ENCODE measurements around the gene DYNLRB1. TPM values are rescaled to one million over a fixed set of nuclear protein-coding genes. Genes with fewer than 3 reads are reported as not detected.

The DYNLRB1 gene
- 142 and 144 TPM in 2 replicates for total RNA-seq (2021)
- Bru-seq, nascent RNA = percentile 77 among the genes with signal in this experiment
- BruChase-seq, experiment 1, labeled RNA remaining after a 2-hour chase = percentile 66 among the genes with signal in this experiment
- BruChase-seq, experiment 2, labeled RNA remaining after a 6-hour chase = percentile 78 among the genes with signal in this experiment
- long read RNA-seq, transcript DYNLRB1-202 (4 exons, 675 nt) = major isoform, 65 of 74 reads
- long read RNA-seq, partial matches to known transcripts = 5 of 74 reads
- long read RNA-seq, other reads (novel, unspliced or antisense) = 4 of 74 reads

GRCh38 chr20:34516247-34517113 is at the start of gene DYNLRB1:
Gene DYNLRB1, plus strand, starts transcription at chr20:34516422. Its CDS starts 37 bp downstream, at chr20:34516459.
- Histone ChIP-seq H3K9me3 (ENCODE audit: low read depth, low read length, poor library complexity, severe bottlenecking) (no peaks in the 10 kb centered on the region), H3K27me3 (replicated peaks; ENCODE audit: insufficient read depth, low read depth, low read length, poor library complexity) (no peaks in the 10 kb centered on the region), H3K4me1 (ENCODE audit: insufficient read depth, low read length, poor library complexity, severe bottlenecking) (peaks cover 3% of the 10 kb centered on the region), H3K36me3 (ENCODE audit: insufficient read depth, low read length, poor library complexity, severe bottlenecking) (peaks cover 10% of the 10 kb centered on the region), H3K27ac (ENCODE audit: low read depth, low read length, poor library complexity, severe bottlenecking) (peak within 1 kb of the TSS; percentile 87), H3K4me3 (ENCODE audit: low read depth, low read length, poor library complexity, severe bottlenecking) (peak within 1 kb of the TSS; percentile 91)
- intact Hi-C loops (cut with micrococcal nuclease; ENCODE audit: unreplicated experiment) = loop anchor here (5.0 to 10.0 kb wide), 2 partner anchors 214 to 322 kb away; partner anchors contain the start of gene AHCY
- peak; percentile 97 for DNase-seq (ENCODE audit: low spot score)
- BruUV-seq (replicated peaks) = TSS peak; percentile 44
- POLR2A ChIA-PET (ENCODE audit: low non-redundant PET) = interaction anchor here (0.6 to 1.0 kb wide), 2 partner anchors 214 to 325 kb away, joined by 3 to 4 read pairs; no protein-coding TSS in a partner anchor
- CTCF ChIA-PET = interaction anchor here (0.6 to 3.0 kb wide), 4 partner anchors 28 to 326 kb away, joined by 3 to 26 read pairs (median 5); no protein-coding TSS in a partner anchor
- TF ChIP-seq EZH2 (IDR thresholded peaks at IDR 0.05; ENCODE audit: borderline replicate concordance, low read depth, low read length, poor library complexity, severe bottlenecking) (no peak), CTCF (conservative IDR thresholded peaks at IDR 0.05; ENCODE audit: low read depth, low read length) (no peak)

- no peaks in the 10 kb centered on the region for H3K9me3 ChIP-seq (ENCODE audit: low read depth, low read length, poor library complexity, severe bottlenecking)
- no peaks in the 10 kb centered on the region for H3K27me3 ChIP-seq (replicated peaks; ENCODE audit: insufficient read depth, low read depth, low read length, poor library complexity)
- ChIA-PET POLR2A (ENCODE audit: low non-redundant PET) (no interaction called here), CTCF (interaction anchor here (0.5 to 1.0 kb wide), 2 partner anchors 156 to 166 kb away, joined by 3 read pairs; no protein-coding TSS in a partner anchor)
- H3K36me3 ChIP-seq (ENCODE audit: insufficient read depth, low read length, poor library complexity, severe bottlenecking) = peaks cover 14% of the 10 kb centered on the region
- TF ChIP-seq CTCF (conservative IDR thresholded peaks at IDR 0.05; ENCODE audit: low read depth, low read length) (no peak), EZH2 (IDR thresholded peaks at IDR 0.05; ENCODE audit: borderline replicate concordance, low read depth, low read length, poor library complexity, severe bottlenecking) (no peak)
- H3K27ac ChIP-seq (ENCODE audit: low read depth, low read length, poor library complexity, severe bottlenecking) = no peak overlapping the region
- H3K4me1 ChIP-seq (ENCODE audit: insufficient read depth, low read length, poor library complexity, severe bottlenecking) = no peaks in the 10 kb centered on the region
- no TSS peak for BruUV-seq (replicated peaks)
- DNase-seq (ENCODE audit: low spot score) = no peak
- intact Hi-C loops (cut with micrococcal nuclease; ENCODE audit: unreplicated experiment) = no loop called here
- H3K4me3 ChIP-seq (ENCODE audit: low read depth, low read length, poor library complexity, severe bottlenecking) = no peak overlapping the region
Observed at GRCh38 chr20:34468951-34469350, 47.3 kb upstream of the DYNLRB1 start.

- H3K9me3 ChIP-seq (ENCODE audit: low read depth, low read length, poor library complexity, severe bottlenecking) = no peaks in the 10 kb centered on the region
- intact Hi-C loops (cut with micrococcal nuclease; ENCODE audit: unreplicated experiment) = loop anchor here (5.0 kb wide), 1 partner anchor 160 kb away; no protein-coding TSS in a partner anchor
- no peaks in the 10 kb centered on the region for H3K27me3 ChIP-seq (replicated peaks; ENCODE audit: insufficient read depth, low read depth, low read length, poor library complexity)
- peak overlapping the region; percentile 18 for H3K27ac ChIP-seq (ENCODE audit: low read depth, low read length, poor library complexity, severe bottlenecking)
- no peak overlapping the region for H3K4me3 ChIP-seq (ENCODE audit: low read depth, low read length, poor library complexity, severe bottlenecking)
- DNase-seq (ENCODE audit: low spot score) = peak; percentile 41
- CTCF ChIA-PET = interaction anchor here (1.1 kb wide), 1 partner anchor 160 kb away, joined by 8 read pairs; no protein-coding TSS in a partner anchor
- no TSS peak for BruUV-seq (replicated peaks)
- POLR2A ChIA-PET (ENCODE audit: low non-redundant PET) = no interaction called here
- H3K36me3 ChIP-seq (ENCODE audit: insufficient read depth, low read length, poor library complexity, severe bottlenecking) = peaks cover 3% of the 10 kb centered on the region
- H3K4me1 ChIP-seq (ENCODE audit: insufficient read depth, low read length, poor library complexity, severe bottlenecking) = no peaks in the 10 kb centered on the region
- TF ChIP-seq CTCF (conservative IDR thresholded peaks at IDR 0.05; ENCODE audit: low read depth, low read length) = no peak
Observed at GRCh38 chr20:34472246-34472925, 43.8 kb upstream of the DYNLRB1 start.

Data from A673 (cell line).